Stimulated activated CD4-positive, alpha-beta T cell treated with anti-CD3 and anti-CD28 coated beads, Interleukin-4, amount 100 ng/mL, for 4 hours (primary cell): ENCODE data around the gene LIPI.
"Not testable (repeated sequence)": the region's sequence is repeated elsewhere in the genome, so short reads cannot be mapped to it uniquely, and the experiment has no call there.

ENCODE experiments used
- DNase-seq, 2 experiments: peaks; one replicate each; pipeline ENCODE4 v3.0.0-alpha.2; 2020

The LIPI gene

DNA sequence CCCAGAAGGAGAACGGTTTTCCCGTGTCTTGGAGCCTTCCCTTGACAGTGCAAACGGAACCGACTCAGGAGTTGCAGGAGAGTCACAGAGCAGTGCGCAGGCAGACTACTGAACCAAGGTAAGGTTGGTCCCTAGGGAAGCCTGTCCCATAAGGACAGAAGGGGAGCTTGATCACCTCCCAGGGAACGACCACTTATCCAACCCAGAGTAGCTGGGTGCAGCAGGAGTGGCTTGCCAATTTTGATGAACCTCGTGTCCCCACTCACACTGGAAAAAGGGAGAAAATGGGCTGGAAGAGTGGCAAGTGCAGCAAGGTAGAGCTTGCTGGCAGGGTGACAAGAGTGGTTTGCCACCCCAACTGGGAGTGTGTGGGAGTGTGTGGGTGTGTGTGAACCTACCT, 95.1 kb downstream of the LIPI start:
- no peak for DNase-seq

DNA sequence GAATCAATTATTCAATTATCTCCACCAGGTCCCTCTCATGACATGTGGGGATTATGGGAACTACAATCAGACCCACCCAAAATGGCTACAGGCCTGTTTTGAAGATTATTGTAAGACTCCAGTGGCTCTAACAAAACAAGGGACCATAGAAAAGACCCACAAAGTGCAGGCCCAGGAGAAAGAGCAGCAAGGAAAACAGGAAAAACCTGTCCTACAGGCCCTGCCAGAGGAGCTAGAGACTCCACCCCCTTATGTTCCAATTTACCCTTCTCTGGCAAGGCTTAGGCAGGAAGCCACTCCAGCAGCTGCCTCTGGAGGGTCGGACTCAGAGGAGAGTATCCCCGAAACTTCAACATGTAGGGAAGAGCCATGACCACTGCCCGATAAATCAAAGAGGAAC, 96.5 kb downstream of the LIPI start:
- DNase-seq, result no peak

- DNase-seq, result not testable (repeated sequence)
Observed at GRCh38 chr21:14104564-14104963, 106.2 kb downstream of the LIPI start.

GRCh38 chr21:14099570-14099969, 111.2 kb downstream of the LIPI start:
- DNase-seq, result no peak

GRCh38 chr21:14097881-14098499, 112.8 kb downstream of the LIPI start:
- DNase-seq, result no peak

- no peak for DNase-seq
Observed at GRCh38 chr21:14096577-14096976, 114.2 kb downstream of the LIPI start.

GRCh38 chr21:14096172-14096571, 114.6 kb downstream of the LIPI start:
- DNase-seq, result no peak

DNA sequence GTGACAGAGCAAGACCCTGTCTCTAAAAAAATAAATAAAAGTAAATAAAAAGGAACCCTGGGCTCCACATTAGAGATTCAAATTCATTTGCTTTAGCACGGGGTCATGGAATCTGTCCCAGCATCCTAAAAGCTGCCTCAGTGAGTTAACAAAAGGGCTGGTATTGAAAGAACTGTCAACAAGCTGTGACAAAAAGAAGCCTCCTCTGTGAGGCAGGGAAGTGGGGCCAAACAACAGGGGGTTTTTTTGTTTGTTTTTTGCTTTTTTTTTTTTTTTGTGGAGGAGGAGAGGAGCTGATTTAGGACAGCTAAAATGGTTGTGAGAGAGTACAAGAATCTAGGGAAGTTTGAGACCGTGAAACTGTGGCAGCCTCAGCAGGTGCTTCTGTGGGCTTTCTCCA, 115.7 kb downstream of the LIPI start:
- no peak for DNase-seq

- DNase-seq, result no peak
Observed at GRCh38 chr21:14092834-14093560, 117.8 kb downstream of the LIPI start.

DNA sequence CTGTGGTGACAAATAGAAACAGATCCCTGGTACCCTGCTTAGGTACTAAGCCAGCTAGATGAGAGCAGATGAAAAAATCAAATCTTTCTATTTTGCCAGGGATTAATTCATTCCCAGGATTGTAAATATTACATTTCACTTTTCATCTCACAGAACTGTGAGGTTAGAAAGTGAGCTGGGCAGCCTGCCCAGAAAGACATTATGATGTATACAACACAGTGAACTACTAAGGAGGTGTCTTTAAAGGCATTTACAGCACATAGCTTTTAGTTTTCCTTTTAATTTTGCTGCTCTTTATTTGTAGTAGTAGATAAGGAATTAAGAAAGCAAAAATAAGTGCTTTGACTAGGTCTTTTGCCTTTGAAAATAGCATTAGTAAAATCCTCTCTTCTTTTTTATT, 120.6 kb downstream of the LIPI start:
- not testable (repeated sequence) for DNase-seq

GRCh38 chr21:14088391-14088790, 122.4 kb downstream of the LIPI start:
- DNase-seq, result no peak

DNA sequence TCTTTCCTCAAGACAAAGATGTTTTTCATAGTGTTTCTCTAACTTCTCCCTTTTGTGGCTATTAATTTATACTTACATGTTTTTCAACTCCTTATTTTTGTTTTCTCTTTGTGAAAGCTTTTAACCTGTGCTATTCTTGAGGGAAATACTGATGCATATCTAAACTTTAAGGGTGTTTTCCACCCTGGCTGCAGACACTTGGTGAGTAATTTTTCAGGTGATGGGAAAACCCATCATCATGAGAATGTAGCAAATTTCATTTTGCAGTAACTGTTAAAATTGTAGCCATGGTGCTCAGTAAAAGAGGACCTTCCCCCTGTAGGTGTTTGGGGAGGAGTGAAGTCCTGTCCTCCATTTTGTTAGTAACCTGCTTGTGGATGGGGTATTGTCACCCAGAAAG, 124.2 kb downstream of the LIPI start:
- no peak for DNase-seq

DNA sequence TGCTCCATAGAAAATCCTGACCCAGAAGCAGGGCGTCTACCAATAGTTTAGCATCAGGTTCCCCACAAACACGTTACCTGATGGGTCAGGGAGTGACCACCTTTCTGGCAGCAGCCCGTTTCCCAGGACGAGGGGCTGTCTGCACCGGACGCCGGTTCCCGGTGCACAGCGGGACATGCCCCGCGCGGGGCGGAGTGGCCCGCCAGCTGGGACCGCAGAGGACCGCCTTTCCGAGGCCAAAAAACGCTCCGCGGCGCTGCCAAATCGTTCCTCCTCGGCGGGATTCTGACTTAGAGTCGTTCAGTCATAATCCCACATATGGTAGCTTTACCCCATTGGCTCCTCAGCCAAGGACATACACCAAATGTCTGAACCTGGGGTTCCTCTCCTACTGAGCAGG, 126.1 kb downstream of the LIPI start:
- DNase-seq, result no peak

DNA sequence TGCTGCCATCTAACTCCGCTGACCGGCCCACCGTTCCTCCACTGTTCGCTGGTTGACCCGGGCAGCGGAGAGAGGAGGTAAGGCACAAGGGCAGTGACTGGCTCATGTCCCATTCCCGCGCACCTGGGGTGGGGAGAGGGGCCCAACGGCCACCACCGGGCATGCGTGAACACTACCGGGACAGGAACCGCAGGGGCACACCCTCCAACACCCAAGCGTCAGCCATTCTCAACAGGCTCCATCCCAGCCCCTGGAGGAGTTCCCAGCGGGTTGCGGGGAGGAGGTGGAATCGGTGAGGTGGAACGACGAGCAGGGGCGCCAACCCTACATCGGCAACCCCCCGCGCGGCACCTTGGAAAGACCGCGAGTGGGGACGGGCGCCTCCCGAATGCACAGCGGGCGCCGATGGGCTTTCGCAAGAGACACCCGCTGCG, 126.7 kb downstream of the LIPI start:
- DNase-seq, result no peak

- DNase-seq, result no peak
Observed at GRCh38 chr21:14080764-14081096, 130.0 kb downstream of the LIPI start.

- no peak for DNase-seq
Observed at GRCh38 chr21:14080040-14080763, 130.6 kb downstream of the LIPI start.

DNA sequence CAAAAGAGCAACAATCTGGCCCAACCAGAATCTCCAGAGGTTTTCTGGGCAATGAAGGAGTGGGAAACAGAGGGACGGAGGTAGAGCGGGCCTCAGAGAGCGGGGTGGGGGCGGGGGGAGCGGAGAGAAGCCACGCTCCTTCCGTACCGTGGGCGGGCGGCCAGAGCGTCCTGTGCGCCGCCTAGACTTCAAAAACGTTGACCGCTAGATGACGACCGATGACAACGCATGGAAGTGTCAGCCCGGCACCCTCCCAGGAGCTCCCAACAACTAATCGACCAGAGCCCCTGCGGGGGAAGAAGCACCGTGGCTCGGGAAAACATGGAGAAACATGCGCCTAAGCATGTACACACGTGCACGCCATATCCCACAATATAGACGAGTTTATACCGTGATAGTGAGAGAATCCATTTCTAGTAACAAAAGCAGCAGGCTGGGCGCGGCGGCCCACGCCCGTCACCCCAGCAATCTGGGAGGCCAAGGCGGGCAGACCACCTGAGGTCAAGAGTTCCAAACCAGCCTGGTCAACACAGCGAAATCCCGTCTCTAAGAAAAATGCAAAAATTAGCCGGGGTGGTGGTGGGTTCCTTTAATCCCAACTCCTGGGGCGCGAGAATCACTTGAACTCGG, 131.9 kb downstream of the LIPI start:
- no peak for DNase-seq

DNA sequence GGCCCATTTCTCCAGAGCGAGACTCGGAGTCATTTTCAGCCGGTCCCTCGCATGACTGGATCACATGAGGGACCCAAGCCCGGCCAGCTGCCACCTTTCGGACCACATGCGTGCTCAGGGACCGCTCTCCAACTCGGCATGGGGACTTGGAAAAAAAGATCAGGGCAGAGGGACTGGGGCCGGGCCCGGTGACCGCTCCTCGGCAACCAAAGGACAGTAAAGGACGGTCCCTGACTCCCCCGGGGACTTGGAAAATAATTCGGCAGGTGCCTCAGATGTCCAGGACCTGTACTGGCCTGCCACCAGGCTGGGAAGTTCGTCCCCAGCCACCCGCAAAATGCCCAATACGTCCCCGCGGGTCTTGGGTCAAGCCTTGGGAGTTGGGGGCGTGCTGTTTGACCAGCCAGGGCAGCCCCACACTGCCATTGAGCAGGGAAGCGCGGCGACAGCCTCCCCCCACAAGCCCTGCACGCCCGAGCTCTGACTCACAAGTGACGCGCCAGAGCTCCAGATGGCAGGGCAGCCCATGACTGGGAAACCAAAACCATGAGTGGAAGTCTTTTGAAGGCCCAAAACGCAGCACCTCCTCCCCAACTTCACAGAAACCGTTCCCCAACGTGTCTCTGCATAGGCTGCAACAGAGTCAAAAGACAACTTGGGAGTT, 134.5 kb downstream of the LIPI start:
- DNase-seq, result no peak

DNA sequence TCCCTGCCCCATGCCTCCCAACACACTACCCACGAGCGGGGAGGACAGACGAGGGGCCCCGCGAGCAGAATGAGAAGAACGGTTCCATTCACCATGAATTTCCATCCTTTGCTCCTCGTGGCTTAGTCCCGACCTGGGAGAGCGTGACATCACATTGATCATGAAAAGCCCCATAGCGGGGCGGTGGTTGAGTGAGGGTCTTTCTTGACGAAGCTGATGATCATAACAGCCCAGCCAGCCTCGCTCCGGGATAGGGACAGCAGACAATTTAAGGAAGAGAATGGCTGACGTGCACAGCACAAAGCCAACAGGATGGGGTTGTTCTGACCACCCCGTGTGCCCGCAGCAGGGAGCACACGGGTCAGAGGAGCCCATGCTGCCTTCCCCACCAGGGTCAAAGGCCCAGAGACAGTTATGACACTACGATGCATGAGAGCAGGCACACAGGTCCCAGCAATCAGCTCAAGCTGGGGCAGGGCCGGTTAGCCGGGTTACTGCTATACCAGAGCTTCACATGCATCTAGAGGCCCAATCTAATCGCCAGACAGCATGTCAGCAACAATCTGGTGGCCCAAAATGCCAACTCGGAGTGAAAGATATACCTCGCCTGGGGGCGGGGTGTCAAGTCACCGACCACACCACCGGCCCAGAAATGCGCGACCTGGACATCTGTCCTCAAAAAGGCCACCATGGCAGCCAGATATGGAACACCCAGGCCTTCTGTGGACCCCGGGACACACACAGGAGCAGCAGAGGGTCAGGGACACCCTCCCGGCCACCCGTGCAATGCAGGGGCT, 135.2 kb downstream of the LIPI start:
- DNase-seq, result no peak

GRCh38 chr21:14074177-14074576, 136.6 kb downstream of the LIPI start:
- DNase-seq, result no peak

DNA sequence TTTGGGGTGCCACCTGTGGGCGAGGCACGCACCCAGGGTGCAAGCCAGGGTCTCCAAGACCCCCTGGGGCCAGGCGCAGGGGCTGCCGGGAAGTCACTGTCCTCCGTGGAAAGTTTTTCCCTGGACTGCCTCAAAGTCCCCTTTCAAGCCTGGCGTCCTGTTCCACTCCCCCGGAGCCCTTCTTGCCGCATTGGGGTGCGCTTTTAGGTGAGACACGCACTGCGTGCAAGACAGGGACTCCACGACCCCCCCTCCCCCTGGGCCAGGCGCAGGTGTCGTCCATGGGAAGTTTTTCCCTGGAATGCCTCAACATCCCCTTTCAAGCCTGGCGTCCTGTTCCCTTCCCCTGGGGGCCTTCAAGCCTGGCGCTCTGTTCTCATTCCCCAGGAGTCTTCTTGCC, 137.1 kb downstream of the LIPI start:
- no peak for DNase-seq

DNA sequence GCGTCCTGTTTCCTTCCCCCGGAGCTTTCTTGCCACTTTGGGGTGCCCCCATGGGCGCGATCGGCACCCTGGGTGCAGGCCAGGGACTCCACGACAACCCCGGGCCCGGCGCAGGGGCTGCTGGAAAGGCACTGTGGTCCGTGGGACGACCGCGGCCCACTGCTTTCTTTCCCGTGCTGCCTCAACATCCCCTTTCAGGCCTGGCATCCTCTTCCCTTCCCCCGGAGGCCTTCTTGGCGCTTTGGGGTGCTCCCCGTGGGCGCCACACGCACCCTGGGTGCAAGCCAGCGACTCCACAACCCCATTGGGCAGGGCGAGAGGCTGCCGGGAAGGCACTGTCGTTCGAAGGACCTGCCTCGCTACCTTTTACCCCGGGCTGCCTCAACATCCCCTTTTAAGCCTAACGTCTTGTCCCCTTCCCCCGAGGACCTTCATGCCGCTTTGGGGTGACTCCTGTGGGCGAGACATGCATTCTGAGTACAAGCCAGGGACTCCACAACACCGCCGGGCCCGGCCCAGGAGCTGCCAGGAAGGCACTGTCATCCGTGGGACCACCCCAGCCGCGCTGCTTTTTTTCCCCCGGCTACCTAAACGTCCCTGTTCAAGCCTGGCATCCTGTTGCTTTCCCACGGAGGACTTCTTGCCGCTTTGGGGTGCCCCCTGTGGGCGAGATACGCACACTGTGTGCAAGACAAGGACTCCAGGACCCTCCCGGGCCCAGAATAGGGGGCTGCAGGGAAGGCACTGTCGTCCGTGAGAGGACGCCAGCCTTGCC, 137.8 kb downstream of the LIPI start:
- DNase-seq, result no peak
